Neuronal stem cell (in vitro differentiated cells): ENCODE data around the gene CACNG7.

Experiments
- DNase-seq: peaks from one replicate; pipeline ENCODE4 v3.0.0-alpha.2; 2013; ENCODE audit warnings: low spot score
- H2AFZ ChIP-seq: one replicate; pipeline ENCODE4 v1.6.1; 2013; ENCODE audit warnings: mild to moderate bottlenecking, low read length, inconsistent platforms
- H2AK5ac ChIP-seq: 2 replicates; pipeline ENCODE4 v1.6.1; 2013; ENCODE audit warnings: low read depth, mild to moderate bottlenecking, inconsistent platforms, low read length, moderate library complexity, mixed read lengths
- H2BK120ac ChIP-seq: 2 replicates; pipeline ENCODE4 v1.6.1; 2013; ENCODE audit warnings: low read depth, mild to moderate bottlenecking, inconsistent platforms, low read length, moderate library complexity, mixed read lengths
- H2BK12ac ChIP-seq: one replicate; pipeline ENCODE4 v1.6.1; 2013; ENCODE audit warnings: low read length, inconsistent platforms
- H2BK15ac ChIP-seq: 2 replicates; pipeline ENCODE4 v1.6.1; 2013; ENCODE audit warnings: mild to moderate bottlenecking, low read length, inconsistent platforms, mixed read lengths
- H2BK5ac ChIP-seq: one replicate; pipeline ENCODE4 v1.6.1; 2013; ENCODE audit warnings: inconsistent platforms, mild to moderate bottlenecking, low read length, moderate library complexity
- H3K14ac ChIP-seq: one replicate; pipeline ENCODE4 v1.6.1; 2013; ENCODE audit warnings: low read length, inconsistent platforms
- H3K18ac ChIP-seq: 2 replicates; pipeline ENCODE4 v1.6.1; 2013; ENCODE audit warnings: low read length, inconsistent platforms
- H3K23ac ChIP-seq: 2 replicates; pipeline ENCODE4 v1.6.1; 2013; ENCODE audit warnings: low read depth, mild to moderate bottlenecking, mixed read lengths, low read length, inconsistent platforms; ENCODE audit not compliant: poor library complexity
- H3K27ac ChIP-seq: replicated peaks from 3 replicates; pipeline ENCODE4 v1.5.1; 2013; ENCODE audit warnings: low read length, inconsistent platforms
- H3K27me3 ChIP-seq, 3 experiments: 2 replicates each; pipeline ENCODE4 v1.6.1; 2013; ENCODE audit warnings: low read length in 3 of 3, mild to moderate bottlenecking in 2 of 3, inconsistent platforms in 1 of 3, low read depth in 1 of 3, mixed read lengths in 1 of 3, moderate library complexity in 1 of 3; ENCODE audit not compliant: control insufficient read depth in 3 of 3, insufficient read depth in 3 of 3
- H3K36me3 ChIP-seq, 2 donors: replicated peaks in 1 of 2; 2 replicates each; pipeline ENCODE4 v1.6.1; 2013; ENCODE audit warnings: low read length in 2 of 2; ENCODE audit not compliant: control insufficient read depth in 2 of 2, insufficient read depth in 2 of 2
- H3K4ac ChIP-seq: 2 replicates; pipeline ENCODE4 v1.6.1; 2013; ENCODE audit warnings: inconsistent platforms, mild to moderate bottlenecking, low read length, moderate library complexity
- H3K4me1 ChIP-seq, 2 donors: 1 replicate in 1 of 2; 2 replicates in 1 of 2; pipeline ENCODE4 v1.6.1; 2013; ENCODE audit warnings: low read length in 2 of 2, low read depth in 1 of 2; ENCODE audit not compliant: control insufficient read depth in 2 of 2, insufficient read depth in 1 of 2
- H3K4me2 ChIP-seq: one replicate; pipeline ENCODE4 v1.6.1; 2013; ENCODE audit warnings: mild to moderate bottlenecking, low read length, inconsistent platforms; ENCODE audit not compliant: insufficient read depth, poor library complexity, severe bottlenecking
- H3K4me3 ChIP-seq, 2 donors: 2 replicates each; pipeline ENCODE4 v1.5.1; 2013; ENCODE audit warnings: low read length in 2 of 2, mild to moderate bottlenecking in 2 of 2, inconsistent platforms in 1 of 2, moderate library complexity in 1 of 2
- H3K79me1 ChIP-seq: one replicate; pipeline ENCODE4 v1.6.1; 2013; ENCODE audit warnings: low read depth, mild to moderate bottlenecking, inconsistent platforms, low read length, moderate library complexity
- H3K9ac ChIP-seq: one replicate; pipeline ENCODE4 v1.6.1; 2013; ENCODE audit warnings: mild to moderate bottlenecking, low read depth, low read length, inconsistent platforms; ENCODE audit not compliant: poor library complexity
- H3K9me3 ChIP-seq, 2 donors: replicated peaks in 1 of 2; 2 replicates each; pipeline versions ENCODE3 to v1.6.1; 2013; ENCODE audit warnings: low read length in 2 of 2, mild to moderate bottlenecking in 2 of 2, inconsistent platforms in 1 of 2, low read depth in 1 of 2, mixed read lengths in 1 of 2, moderate library complexity in 1 of 2; ENCODE audit not compliant: control insufficient read depth in 2 of 2, insufficient read depth in 1 of 2
- H4K8ac ChIP-seq: one replicate; pipeline ENCODE4 v1.6.1; 2013; ENCODE audit warnings: low read depth, mild to moderate bottlenecking, inconsistent platforms, low read length, moderate library complexity
- H4K91ac ChIP-seq: one replicate; pipeline ENCODE4 v1.6.1; 2013; ENCODE audit warnings: low read length, low read depth, mild to moderate bottlenecking, inconsistent platforms; ENCODE audit not compliant: poor library complexity
- WGBS, 2 donors: extraction: QIAGEN DNeasy Blood & Tissue Kit; methylation state at CpG; one replicate each; pipeline ENCODE4 v1.1.7; 2013; ENCODE audit warnings: missing lambda C conversion rate in 2 of 2, mixed read lengths in 1 of 2; ENCODE audit not compliant: insufficient read length in 2 of 2, insufficient replicate concordance in 1 of 2; ENCODE audit errors: extremely low coverage in 2 of 2; 5-methylcytosine and 5-hydroxymethylcytosine counted together

CACNG7 gene

GRCh38 chr19:53878776-53879139 lies 30.3 kb upstream of the CACNG7 start:
- no peak overlapping the region for H2BK5ac ChIP-seq
- no peak overlapping the region for H3K27ac ChIP-seq
- H2BK15ac ChIP-seq: no peak overlapping the region
- H2BK12ac ChIP-seq: no peak overlapping the region
- DNase-seq: no peak
- peak overlapping the region; percentile 94 for H2AFZ ChIP-seq
- H3K4ac ChIP-seq: no peak overlapping the region
- peak overlapping the region; percentile 79 for H3K18ac ChIP-seq
- H3K27me3 ChIP-seq: peaks cover 0 to 8% (median 0%) of the 10 kb centered on the region in 3 experiments
- H3K23ac ChIP-seq: no peak overlapping the region
- peak overlapping the region; percentile 78 for H3K4me2 ChIP-seq
- no CpG with 5 or more reads among the region's 12 CpGs for WGBS, 2 donors
- peaks cover 3% of the 10 kb centered on the region for H3K79me1 ChIP-seq
- H3K4me1 ChIP-seq: peaks cover 20 to 22% of the 10 kb centered on the region in 2 donors
- no peaks in the 10 kb centered on the region for H3K9me3 ChIP-seq
- peak overlapping the region; percentile 75 for H3K9ac ChIP-seq
- no peak overlapping the region for H3K14ac ChIP-seq
- H2AK5ac ChIP-seq: no peak overlapping the region
- H3K4me3 ChIP-seq: peak overlapping the region; percentile 64 to 81
- H4K91ac ChIP-seq: no peak overlapping the region
- H4K8ac ChIP-seq: no peak overlapping the region
- peaks cover 15 to 30% of the 10 kb centered on the region in 2 donors for H3K36me3 ChIP-seq
- no peak overlapping the region for H2BK120ac ChIP-seq

- Histone ChIP-seq H3K9ac (peak overlapping the region; percentile 75), H3K27me3 (peaks cover 0 to 13% (median 0%) of the 10 kb centered on the region in 3 experiments), H3K4me3 (peak overlapping the region; percentile 64 to 81), H3K9me3 (no peaks in the 10 kb centered on the region), H3K36me3 (peaks cover 9 to 23% of the 10 kb centered on the region in 2 donors), H3K4ac (no peak overlapping the region), H3K79me1 (no peaks in the 10 kb centered on the region), H3K27ac (peak overlapping the region; percentile 73), H2AK5ac (no peak overlapping the region), H2AFZ (peak overlapping the region; percentile 94), H3K4me1 (peaks cover 24 to 28% of the 10 kb centered on the region in 2 donors), H3K4me2 (peak overlapping the region; percentile 78), H2BK15ac (no peak overlapping the region), H3K23ac (no peak overlapping the region), H2BK5ac (no peak overlapping the region), H2BK120ac (no peak overlapping the region), H3K18ac (peak overlapping the region; percentile 82), H3K14ac (no peak overlapping the region), H4K8ac (no peak overlapping the region), H4K91ac (no peak overlapping the region), H2BK12ac (no peak overlapping the region)
- DNase-seq: peak; percentile 98
- no CpG with 5 or more reads among the region's 51 CpGs for WGBS, 2 donors
These were observed 29.7 kb upstream of the CACNG7 start for GRCh38 chr19:53879140-53880081.

GRCh38 chr19:53880711-53881481 lies 28.2 kb upstream of the CACNG7 start:
- no peak overlapping the region for H2BK5ac ChIP-seq
- peaks cover 2 to 9% of the 10 kb centered on the region in 2 donors for H3K36me3 ChIP-seq
- H2BK15ac ChIP-seq: no peak overlapping the region
- no peak overlapping the region for H2BK12ac ChIP-seq
- H3K27me3 ChIP-seq: peaks cover 0 to 16% (median 3%) of the 10 kb centered on the region in 3 experiments
- no peak overlapping the region for H2AK5ac ChIP-seq
- no peak overlapping the region for H3K18ac ChIP-seq
- no peak for DNase-seq
- H3K4ac ChIP-seq: no peak overlapping the region
- peaks cover 24 to 28% of the 10 kb centered on the region in 2 donors for H3K4me1 ChIP-seq
- no peaks in the 10 kb centered on the region for H3K79me1 ChIP-seq
- H2BK120ac ChIP-seq: no peak overlapping the region
- no CpG with 5 or more reads among the region's 6 CpGs for WGBS, 2 donors
- no peak overlapping the region for H3K9ac ChIP-seq
- no peak overlapping the region for H4K8ac ChIP-seq
- H3K9me3 ChIP-seq: no peaks in the 10 kb centered on the region
- H3K4me2 ChIP-seq: peak overlapping the region; percentile 97
- H3K4me3 ChIP-seq: peak overlapping the region in 1 of 2 donors; percentile 38
- no peak overlapping the region for H3K23ac ChIP-seq
- no peak overlapping the region for H4K91ac ChIP-seq
- H3K27ac ChIP-seq: peak overlapping the region; percentile 74
- no peak overlapping the region for H3K14ac ChIP-seq
- H2AFZ ChIP-seq: peak overlapping the region; percentile 77
